ENCODE measurements around the gene P2RX1. TPM values are rescaled to one million over a fixed set of nuclear protein-coding genes. Genes with fewer than 3 reads are reported as not detected.

P2RX1 gene
- total and polyA plus RNA-seq, 2 of the 4 experiments (the other 2 are of a cell fraction): not detected

- Histone ChIP-seq H3K4ac (ENCODE audit: low read depth, low read length) (no peak overlapping the region), H3K79me1 (ENCODE audit: low read depth in 1 of 2, low read length in 2 of 2) (no peaks in the 10 kb centered on the region), H4K20me1 (ENCODE audit: insufficient read depth, low read length) (no peaks in the 10 kb centered on the region), H2BK15ac (ENCODE audit: low read depth, low read length) (no peak overlapping the region), H3K14ac (replicated peaks; ENCODE audit: low read depth, low read length) (no peak overlapping the region), H3K27ac (ENCODE audit: insufficient read depth, low read length) (no peak overlapping the region), H4K8ac (ENCODE audit: low read depth in 2 of 2, low read length in 2 of 2) (no peak overlapping the region), H2AK5ac (ENCODE audit: low read depth, low read length) (no peak overlapping the region), H3K23ac (ENCODE audit: low read depth, low read length) (no peak overlapping the region), H2BK5ac (ENCODE audit: low read depth, low read length, poor library complexity, severe bottlenecking) (no peak overlapping the region), H3K9ac (ENCODE audit: low read depth, low read length) (no peak overlapping the region), H2BK120ac (ENCODE audit: low read depth, low read length) (no peak overlapping the region), H3K9me1 (ENCODE audit: insufficient read depth, low read length) (0 out of 2 replicates have a peak, but pooled peaks cover 3% of the 10 kb centered on the region), H2AK9ac (replicated peaks; ENCODE audit: low read depth, low read length, poor library complexity) (no peak overlapping the region), H3K4me1 (ENCODE audit: control insufficient read depth, insufficient read depth, low read length) (no peaks in the 10 kb centered on the region), H4K5ac (ENCODE audit: low read depth, low read length) (no peak overlapping the region), H3K36me3 (ENCODE audit: control insufficient read depth, insufficient read depth, low read length) (no peaks in the 10 kb centered on the region), H3K4me2 (ENCODE audit: low read depth, low read length) (no peak overlapping the region), H2AFZ (replicated peaks; ENCODE audit: low read length, poor library complexity) (no peak overlapping the region), H3K9me3 (ENCODE audit: control insufficient read depth, insufficient read depth, low read length) (no peaks in the 10 kb centered on the region), H3K18ac (ENCODE audit: low read depth, low read length) (no peak overlapping the region), H4K91ac (ENCODE audit: insufficient read depth, low read depth, low read length) (no peak overlapping the region), H3K27me3 (ENCODE audit: control insufficient read depth, insufficient read depth, low read length) (peaks cover 3% of the 10 kb centered on the region; the same call in 1 of the 2 replicates), H3K56ac (ENCODE audit: extremely low read depth, insufficient read depth, low read length) (no peak overlapping the region), H3K4me3 (ENCODE audit: insufficient read depth, low read depth, low read length) (no peak overlapping the region), H2BK20ac (ENCODE audit: low read depth, low read length) (no peak overlapping the region)
- POLR2A ChIA-PET (ENCODE audit: unreplicated experiment): no interaction called here
- CTCF ChIA-PET: no interaction called here
- WGBS, 2 experiments (ENCODE audit: extremely low coverage in 2 of 2, insufficient read length in 1 of 2): 93% methylated on average over 3 of the region's 6 CpGs; no CpG with 5 or more reads in 1 of the 2 experiments
- dilution Hi-C loops (cut with HindIII; ENCODE audit: low sequenced_read_pairs, unreplicated experiment): no loop called here
- no peak for TF ChIP-seq FOS (IDR thresholded peaks at IDR 0.05; ENCODE audit: low read depth, low read length)
- no peak for TF ChIP-seq MXI1 (IDR thresholded peaks at IDR 0.05; ENCODE audit: borderline replicate concordance, low read depth, low read length)
- TF ChIP-seq BHLHE40 (IDR thresholded peaks at IDR 0.05; ENCODE audit: low read depth, low read length): no peak
- no peak for TF ChIP-seq RAD21 (IDR thresholded peaks at IDR 0.05; ENCODE audit: low read length)
- no peak for TF ChIP-seq SMC3 (IDR thresholded peaks at IDR 0.05; ENCODE audit: low read depth, low read length)
- no peak for TF ChIP-seq CHD1 (IDR thresholded peaks at IDR 0.05; ENCODE audit: low read depth, low read length)
- intact Hi-C loops (cut with micrococcal nuclease): no loop called here
- BruUV-seq (replicated peaks): no TSS peak
- in situ Hi-C loops (cut with MboI; ENCODE audit: low sequenced_read_pairs): no loop called here
- ATAC-seq (ENCODE audit: low read depth) (no peak), DNase-seq (no peak)
Measured at GRCh38 chr17:3900646-3901045, 15.6 kb downstream of the P2RX1 start.
